ENCODE results near the gene ACOXL. TPM values are rescaled to one million over a fixed set of nuclear protein-coding genes. Genes with fewer than 3 reads are reported as not detected.

ACOXL gene
- total RNA-seq, 2 donors from 2014 or later, result 11.7 to 12.3 TPM

DNA sequence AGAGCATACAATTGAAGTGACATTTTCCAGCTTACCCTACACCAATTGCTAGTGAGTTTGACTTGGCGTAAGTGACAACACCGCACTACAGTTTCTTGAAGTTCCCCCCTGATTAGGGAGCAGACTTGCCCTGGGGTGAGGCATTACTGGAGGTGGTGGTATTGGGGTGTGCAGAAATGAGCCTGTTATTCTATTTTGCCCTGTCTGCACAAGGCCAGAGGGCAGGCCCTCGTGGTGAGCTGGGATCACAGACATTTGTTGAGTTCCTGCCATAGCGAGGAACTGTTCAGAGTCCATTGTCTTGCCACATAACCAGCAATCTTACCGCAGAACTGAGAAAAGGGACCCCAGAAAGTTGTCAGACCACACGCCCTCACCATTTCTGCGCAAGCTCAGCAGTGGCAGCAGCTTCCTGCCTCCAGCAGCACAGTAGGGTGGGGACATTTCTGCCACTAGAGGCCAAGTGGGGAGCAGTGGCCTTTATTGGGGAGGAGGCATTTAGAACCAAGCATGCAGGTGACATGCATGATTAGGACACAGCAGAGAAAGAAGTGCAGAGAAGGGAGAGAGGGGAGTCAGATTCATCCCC is 284.8 kb downstream of the ACOXL start:
- Mint-ChIP-seq H3K36me3 (ENCODE audit: low read depth) (peaks cover 8% of the 10 kb centered on the region), H3K4me1 (no peaks in the 10 kb centered on the region), H3K27ac (no peak overlapping the region), H3K9me3 (peaks cover 16% of the 10 kb centered on the region), H3K4me3 (no peak overlapping the region), H3K27me3 (ENCODE audit: insufficient read depth) (no peaks in the 10 kb centered on the region)
- DNase-seq, result no peak
- Histone ChIP-seq H3K4me1 (ENCODE audit: control insufficient read depth, insufficient read depth, low read length) (no peaks in the 10 kb centered on the region), H3K9ac (ENCODE audit: extremely low read depth, low read length, poor library complexity, severe bottlenecking) (no peak overlapping the region), H3K36me3 (ENCODE audit: control insufficient read depth, insufficient read depth, low read length) (no peaks in the 10 kb centered on the region), H3K4me3 (ENCODE audit: low read length) (no peak overlapping the region), H3K27ac (ENCODE audit: low read depth, low read length) (no peak overlapping the region), H3K9me3 (ENCODE audit: control insufficient read depth, low read length) (peaks cover 19% of the 10 kb centered on the region), H3K27me3 (ENCODE audit: control insufficient read depth, insufficient read depth, low read length, poor library complexity, severe bottlenecking) (no peaks in the 10 kb centered on the region)
- WGBS, 2 experiments (ENCODE audit: insufficient coverage in 1 of 2, insufficient read length in 1 of 2), result 95% methylated on average over 5 to 7 of the region's 7 CpGs
- TF ChIP-seq, protein P1, sequence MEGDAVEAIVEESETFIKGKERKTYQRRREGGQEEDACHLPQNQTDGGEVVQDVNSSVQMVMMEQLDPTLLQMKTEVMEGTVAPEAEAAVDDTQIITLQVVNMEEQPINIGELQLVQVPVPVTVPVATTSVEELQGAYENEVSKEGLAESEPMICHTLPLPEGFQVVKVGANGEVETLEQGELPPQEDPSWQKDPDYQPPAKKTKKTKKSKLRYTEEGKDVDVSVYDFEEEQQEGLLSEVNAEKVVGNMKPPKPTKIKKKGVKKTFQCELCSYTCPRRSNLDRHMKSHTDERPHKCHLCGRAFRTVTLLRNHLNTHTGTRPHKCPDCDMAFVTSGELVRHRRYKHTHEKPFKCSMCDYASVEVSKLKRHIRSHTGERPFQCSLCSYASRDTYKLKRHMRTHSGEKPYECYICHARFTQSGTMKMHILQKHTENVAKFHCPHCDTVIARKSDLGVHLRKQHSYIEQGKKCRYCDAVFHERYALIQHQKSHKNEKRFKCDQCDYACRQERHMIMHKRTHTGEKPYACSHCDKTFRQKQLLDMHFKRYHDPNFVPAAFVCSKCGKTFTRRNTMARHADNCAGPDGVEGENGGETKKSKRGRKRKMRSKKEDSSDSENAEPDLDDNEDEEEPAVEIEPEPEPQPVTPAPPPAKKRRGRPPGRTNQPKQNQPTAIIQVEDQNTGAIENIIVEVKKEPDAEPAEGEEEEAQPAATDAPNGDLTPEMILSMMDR (conservative IDR thresholded peaks at IDR 0.05), result no peak

DNA sequence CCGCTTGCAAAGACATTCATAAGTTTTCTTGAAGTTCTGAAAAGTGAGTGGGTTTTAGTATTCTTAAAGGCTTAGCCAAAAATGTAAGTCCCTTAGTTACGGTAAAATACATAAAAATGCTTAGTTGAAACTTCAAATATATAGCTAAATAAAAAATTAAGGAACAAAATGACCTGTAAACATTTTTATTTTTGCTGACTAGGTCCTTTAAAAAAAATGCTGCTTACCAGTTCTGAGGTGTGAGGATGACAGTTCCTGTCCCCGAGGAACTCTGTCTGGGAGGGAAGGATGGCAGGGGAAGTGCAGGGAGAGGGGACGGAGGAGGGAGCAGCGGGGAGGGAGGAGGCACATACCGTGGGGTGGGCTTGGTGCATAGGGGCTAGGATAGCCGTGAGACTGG is 285.5 kb downstream of the ACOXL start:
- no peaks in the 10 kb centered on the region for H3K36me3 ChIP-seq (ENCODE audit: control insufficient read depth, insufficient read depth, low read length)
- Mint-ChIP-seq H3K27me3 (ENCODE audit: insufficient read depth) (no peaks in the 10 kb centered on the region), H3K4me1 (no peaks in the 10 kb centered on the region), H3K9me3 (peaks cover 9% of the 10 kb centered on the region), H3K4me3 (no peak overlapping the region), H3K36me3 (ENCODE audit: low read depth) (peaks cover 3% of the 10 kb centered on the region), H3K27ac (no peak overlapping the region)
- DNase-seq, result no peak
- no peaks in the 10 kb centered on the region for H3K4me1 ChIP-seq (ENCODE audit: control insufficient read depth, insufficient read depth, low read length)
- H3K27me3 ChIP-seq (ENCODE audit: control insufficient read depth, insufficient read depth, low read length, poor library complexity, severe bottlenecking), result no peaks in the 10 kb centered on the region
- H3K27ac ChIP-seq (ENCODE audit: low read depth, low read length), result no peak overlapping the region
- H3K9me3 ChIP-seq (ENCODE audit: control insufficient read depth, low read length), result peaks cover 12% of the 10 kb centered on the region
- no peak overlapping the region for H3K9ac ChIP-seq (ENCODE audit: extremely low read depth, low read length, poor library complexity, severe bottlenecking)
- 71 to 87% methylated on average over 3 to 6 of the region's 7 CpGs for WGBS, 2 experiments (ENCODE audit: insufficient coverage in 1 of 2, insufficient read length in 1 of 2)
- TF ChIP-seq, protein P1 (conservative IDR thresholded peaks at IDR 0.05), result no peak
- no peak overlapping the region for H3K4me3 ChIP-seq (ENCODE audit: low read length)

DNA sequence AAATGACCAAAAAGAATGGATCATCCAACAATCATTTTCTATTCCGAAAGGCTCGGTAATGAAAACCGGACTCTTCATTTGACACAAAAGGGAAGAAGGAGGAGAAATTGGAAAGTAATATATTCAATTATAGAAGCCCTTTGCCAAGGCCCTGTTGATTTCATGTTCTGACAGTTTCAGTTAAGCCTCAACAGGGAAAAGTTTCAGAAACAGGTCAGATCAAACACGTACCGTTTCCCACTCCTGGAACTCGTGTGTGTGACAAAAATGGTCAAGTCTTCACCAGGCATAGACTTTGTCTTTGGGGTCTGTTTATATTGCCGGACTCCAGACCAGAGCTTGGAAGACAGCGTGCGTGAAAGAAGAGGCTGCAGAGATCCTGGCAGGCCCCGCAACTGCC is 287.0 kb downstream of the ACOXL start:
- Mint-ChIP-seq H3K27me3 (ENCODE audit: insufficient read depth) (no peaks in the 10 kb centered on the region), H3K4me1 (no peaks in the 10 kb centered on the region), H3K4me3 (no peak overlapping the region), H3K9me3 (no peaks in the 10 kb centered on the region), H3K27ac (no peak overlapping the region), H3K36me3 (ENCODE audit: low read depth) (no peaks in the 10 kb centered on the region)
- Histone ChIP-seq H3K27ac (ENCODE audit: low read depth, low read length) (no peak overlapping the region), H3K9me3 (ENCODE audit: control insufficient read depth, low read length) (peaks cover 3% of the 10 kb centered on the region), H3K36me3 (ENCODE audit: control insufficient read depth, insufficient read depth, low read length) (no peaks in the 10 kb centered on the region), H3K9ac (ENCODE audit: extremely low read depth, low read length, poor library complexity, severe bottlenecking) (no peak overlapping the region), H3K4me3 (ENCODE audit: low read length) (no peak overlapping the region), H3K4me1 (ENCODE audit: control insufficient read depth, insufficient read depth, low read length) (no peaks in the 10 kb centered on the region), H3K27me3 (ENCODE audit: control insufficient read depth, insufficient read depth, low read length, poor library complexity, severe bottlenecking) (no peaks in the 10 kb centered on the region)
- 82 to 83% methylated on average over 7 to 10 of the region's 10 CpGs for WGBS, 2 experiments (ENCODE audit: insufficient coverage in 1 of 2, insufficient read length in 1 of 2)
- TF ChIP-seq, protein P1 (conservative IDR thresholded peaks at IDR 0.05), result no peak
- no peak for DNase-seq
